GM12892 (cell line): ENCODE results near the gene ACACB.

Source experiments
- POLR2A ChIP-seq: IDR thresholded peaks from 2 replicates; pipeline ENCODE4 v1.6.1; 2011; ENCODE audit warnings: low read depth, low read length, control low read depth
- POLR2AphosphoS5 ChIP-seq: IDR thresholded peaks from 2 replicates; pipeline ENCODE4 v1.6.1; 2011; ENCODE audit warnings: low read depth, low read length, control low read depth

GRCh38 chr12:109277255-109277898, 161.0 kb downstream of the ACACB start:
- TF ChIP-seq POLR2A (no peak), POLR2AphosphoS5 (no peak)
